Measurements from ENCODE around the gene FBXL17.

GRCh38 chr5:107858788-107859187, 523.1 kb downstream of the FBXL17 start:
- no peak for TF ChIP-seq EZH2 (IDR thresholded peaks at IDR 0.05; ENCODE audit: insufficient read depth, poor library complexity, severe bottlenecking)
- TF ChIP-seq EZH2phosphoT487 (IDR thresholded peaks at IDR 0.05; ENCODE audit: insufficient read depth, low read depth), result no peak

Data from GM23248 (cell line).